ENCODE data around the gene NRK. TPM values are rescaled to one million over a fixed set of nuclear protein-coding genes. Genes with fewer than 3 reads are reported as not detected.

The NRK gene
- total and polyA plus RNA-seq, 9 of the 15 experiments (the other 6 are each of a cell fraction or from before 2014, with no cell fraction given) = 0.07 TPM; not detected in 8

GRCh38 chrX:106007815-106008214 lies 185.5 kb downstream of the NRK start (continued):
- TF ChIP-seq ZNF740 (CRISPR knock-in tag; IDR thresholded peaks at IDR 0.05) (no peak), ZNF740 (tag; IDR thresholded peaks at IDR 0.05) (no peak)

Other genes with a start within 250 kb of the NRK start
- not detected in 2 replicates for gene SERPINA7, start 216.2 kb downstream of the NRK start, total RNA-seq (2014; rRNA removed)
- gene SERPINA7, start 216.2 kb downstream of the NRK start, total RNA-seq (2014; rRNA removed; fragmentation: Illumina TruSeq; extraction: Trizol) = not detected in 2 replicates
- not detected in 2 replicates for gene SERPINA7, start 216.2 kb downstream of the NRK start, total RNA-seq (2015; rRNA removed; fragmentation: Illumina TruSeq; extraction: Trizol)
- not detected in 2 replicates for gene SERPINA7, start 216.2 kb downstream of the NRK start, total RNA-seq (2021)
- gene SERPINA7, start 216.2 kb downstream of the NRK start, polyA plus RNA-seq (2011; rRNA removed) = not detected in 2 replicates
- not detected in 2 replicates for gene SERPINA7, start 216.2 kb downstream of the NRK start, polyA plus RNA-seq (2014; fragmentation: Illumina TruSeq; extraction: Trizol)
- not detected for gene SERPINA7, start 216.2 kb downstream of the NRK start, polyA plus RNA-seq (2014; fragmentation: Nextera tagmentation; extraction: Ambion mirVana)
- gene SERPINA7, start 216.2 kb downstream of the NRK start, polyA plus RNA-seq (2014; rRNA removed) = not detected in 2 replicates

All from K562 (cell line).